ENCODE data around the gene NPIPB6. TPM values are rescaled to one million over a fixed set of nuclear protein-coding genes. Genes with fewer than 3 reads are reported as not detected.

The NPIPB6 gene
- total and polyA plus RNA-seq, 12 donors, result 0.12 to 1.8 (median 0.69) TPM; not detected in 2

GRCh38 chr16:28317040-28317880, 46.0 kb downstream of the NPIPB6 start:
- peak; percentile 57 to 85 (median 82) for TF ChIP-seq CTCF (IDR thresholded peaks at IDR 0.05)
- Histone ChIP-seq H3K36me3 (no peaks in the 10 kb centered on the region), H3K4me1 (peaks cover 0 to 6% (median 0%) of the 10 kb centered on the region in 9 donors), H3K27me3 (peaks cover 0 to 4% (median 0%) of the 10 kb centered on the region in 7 donors), H3K27ac (no peak overlapping the region), H3K4me3 (no peak overlapping the region), H3K9me3 (no peaks in the 10 kb centered on the region)
- ATAC-seq (peak in 6 of 8 donors; percentile 37 to 61 (median 55)), DNase-seq (peak; percentile 42 to 46)
- 52% methylated on average over 22 of the region's 22 CpGs for WGBS, 2 donors
- intact Hi-C loops (cut with DNase I), result loop anchor here in 9 of 10 donors (1.0 to 5.0 kb wide), 4 partner anchors 38 to 40 kb away; no protein-coding TSS in a partner anchor

- no peak for TF ChIP-seq CTCF (IDR thresholded peaks at IDR 0.05)
- Histone ChIP-seq H3K4me3 (no peak overlapping the region), H3K9me3 (no peaks in the 10 kb centered on the region), H3K4me1 (peaks cover 0 to 10% (median 0%) of the 10 kb centered on the region in 9 donors), H3K27ac (no peak overlapping the region), H3K36me3 (no peaks in the 10 kb centered on the region), H3K27me3 (peaks cover 0 to 4% (median 0%) of the 10 kb centered on the region in 7 donors)
- DNase-seq (no peak), ATAC-seq (no peak)
- 77 to 80% methylated on average over 6 of the region's 6 CpGs for WGBS, 2 donors
- intact Hi-C loops (cut with DNase I), result loop anchor here in 5 of 10 donors (2.0 to 5.0 kb wide), 2 partner anchors 37 to 39 kb away; no protein-coding TSS in a partner anchor
Observed at GRCh38 chr16:28316054-28316453, 47.3 kb downstream of the NPIPB6 start.

DNA sequence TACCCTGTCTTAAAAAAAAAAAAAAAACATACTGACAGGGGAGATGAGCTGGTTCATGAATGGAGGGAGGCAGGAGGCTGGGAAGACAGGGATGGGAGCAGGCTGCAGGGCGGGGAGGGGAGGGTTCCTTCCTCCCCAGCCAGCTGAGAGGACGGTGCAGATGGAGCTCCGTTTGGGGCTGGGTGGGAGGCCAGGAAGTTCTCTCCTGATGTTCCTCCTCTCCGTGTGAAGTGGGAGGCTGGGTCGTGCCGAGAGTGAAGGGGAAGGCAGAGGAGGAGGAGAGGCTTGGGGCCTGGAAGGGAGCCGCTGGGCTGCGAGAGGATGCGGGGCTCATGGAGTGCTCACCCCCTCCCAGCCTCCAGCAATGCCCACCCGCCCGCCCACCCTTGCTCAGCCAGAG, 49.7 kb downstream of the NPIPB6 start:
- Histone ChIP-seq H3K4me3 (no peak overlapping the region), H3K9me3 (no peaks in the 10 kb centered on the region), H3K27me3 (peaks cover 0 to 4% (median 0%) of the 10 kb centered on the region in 7 donors), H3K4me1 (peaks cover 0 to 13% (median 3%) of the 10 kb centered on the region in 9 donors), H3K27ac (no peak overlapping the region), H3K36me3 (no peaks in the 10 kb centered on the region)
- ATAC-seq (no peak), DNase-seq (no peak)
- TF ChIP-seq CTCF (IDR thresholded peaks at IDR 0.05), result no peak
- WGBS, 2 donors, result 41 to 43% methylated on average over 10 to 11 of the region's 11 CpGs
- intact Hi-C loops (cut with DNase I), result no loop called here

DNA sequence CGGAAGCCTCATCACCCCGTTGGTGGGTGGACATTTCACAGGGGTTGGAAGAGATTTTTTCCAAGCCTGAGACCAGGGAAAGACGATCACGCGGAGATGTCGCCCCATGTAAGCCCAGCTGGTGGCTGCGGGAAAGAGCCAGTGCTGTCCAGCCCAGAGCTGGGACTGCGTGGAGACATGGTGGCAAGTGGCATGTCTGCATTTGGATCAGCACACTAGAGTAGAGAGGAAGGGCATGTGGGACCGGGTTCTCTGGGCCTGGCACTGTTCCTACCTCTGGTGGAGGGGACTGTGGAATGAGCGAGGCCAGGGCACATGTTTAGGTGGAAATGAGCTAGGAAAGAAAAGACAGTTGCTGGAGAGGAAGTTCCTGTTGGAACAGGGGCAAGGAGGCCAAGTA, 51.0 kb downstream of the NPIPB6 start:
- WGBS, 2 donors, result 84 to 89% methylated on average over 10 of the region's 10 CpGs

More for the DNA sequence above, 51.0 kb downstream of the NPIPB6 start:
- DNase-seq, result no peak
- Histone ChIP-seq H3K9me3 (no peaks in the 10 kb centered on the region), H3K4me3 (no peak overlapping the region), H3K4me1 (peaks cover 0 to 13% (median 3%) of the 10 kb centered on the region in 9 donors), H3K27ac (peak overlapping the region in 1 of 10 donors; percentile 36), H3K27me3 (peaks cover 0 to 4% (median 0%) of the 10 kb centered on the region in 7 donors), H3K36me3 (no peaks in the 10 kb centered on the region)
- no peak for ATAC-seq
- intact Hi-C loops (cut with DNase I), result no loop called here
- no peak for TF ChIP-seq CTCF (IDR thresholded peaks at IDR 0.05)
